ENCODE results near the gene KCNE5. TPM values are rescaled to one million over a fixed set of nuclear protein-coding genes. Genes with fewer than 3 reads are reported as not detected.
"Not testable (repeated sequence)": the region's sequence is repeated elsewhere in the genome, so short reads cannot be mapped to it uniquely, and the experiment has no call there.

Gene KCNE5
- total RNA-seq, 1 donor from 2014 or later, result 0.44 TPM

DNA sequence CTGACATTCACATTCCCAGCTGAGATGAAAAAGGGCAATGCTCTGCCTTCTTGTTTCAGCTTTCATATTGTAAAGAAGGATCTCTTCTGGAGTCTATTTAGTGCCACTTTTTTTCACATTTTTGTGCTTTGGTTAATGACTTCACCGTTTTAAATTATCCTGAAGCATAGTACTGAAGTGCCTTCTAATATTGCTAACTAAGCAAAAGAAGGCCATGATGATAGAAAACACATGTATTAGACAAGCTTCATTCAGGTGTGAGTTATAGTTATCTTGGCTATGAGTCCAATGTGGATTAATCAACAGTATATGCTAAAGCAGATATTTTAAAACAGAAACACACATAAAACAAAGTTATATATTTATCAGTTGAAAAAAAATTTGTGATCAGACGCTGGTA is 47.9 kb downstream of the KCNE5 start:
- Mint-ChIP-seq H3K4me3 (no peak overlapping the region), H3K27ac (no peak overlapping the region), H3K4me1 (no peaks in the 10 kb centered on the region), H3K27me3 (peaks cover 5% of the 10 kb centered on the region), H3K9me3 (no peaks in the 10 kb centered on the region), H3K36me3 (ENCODE audit: low read depth) (no peaks in the 10 kb centered on the region)
- DNase-seq, result no peak
- intact Hi-C loops (cut with micrococcal nuclease), result no loop called here

- H3K27ac Mint-ChIP-seq; H3K4me3 Mint-ChIP-seq; intact Hi-C loops (cut with micrococcal nuclease); DNase-seq; H3K36me3 Mint-ChIP-seq (ENCODE audit: low read depth); H3K4me1 Mint-ChIP-seq; H3K9me3 Mint-ChIP-seq; H3K27me3 Mint-ChIP-seq: not testable (repeated sequence)
Measured at GRCh38 chrX:109576083-109576482, 48.9 kb downstream of the KCNE5 start.

Other genes with a start within 250 kb of the KCNE5 start
- not detected in 2 replicates for gene GUCY2F, start 143.1 kb downstream of the KCNE5 start, total RNA-seq
- gene NXT2, start 88.3 kb downstream of the KCNE5 start, total RNA-seq, result 12.5 and 14.1 TPM in 2 replicates
- gene ACSL4, start 108.1 kb upstream of the KCNE5 start, total RNA-seq, result 75.9 and 87.5 TPM in 2 replicates

Data from activated CD4-positive, alpha-beta T cell treated with anti-CD3 and anti-CD28 coated beads, Interleukin-2, amount 10 ng/mL, durations not matched to agents 24 days and 14 days (primary cell).